Middle frontal gyrus (tissue), 1 donor: Measurements from ENCODE around the gene MAP3K20.
"Not testable (repeated sequence)": the region's sequence is repeated elsewhere in the genome, so short reads cannot be mapped to it uniquely, and the experiment has no call there.

Experiments used
- DNase-seq: peaks from one replicate; pipeline ENCODE4 v3.0.0-alpha.2; 2015; ENCODE audit warnings: low spot score; ENCODE audit errors: extremely low spot score

MAP3K20 gene

GRCh38 chr2:173230181-173230580 lies 154.5 kb downstream of the MAP3K20 start:
- no peak for DNase-seq

- DNase-seq = no peak
Observed at GRCh38 chr2:173231042-173231441, 155.4 kb downstream of the MAP3K20 start.

DNA sequence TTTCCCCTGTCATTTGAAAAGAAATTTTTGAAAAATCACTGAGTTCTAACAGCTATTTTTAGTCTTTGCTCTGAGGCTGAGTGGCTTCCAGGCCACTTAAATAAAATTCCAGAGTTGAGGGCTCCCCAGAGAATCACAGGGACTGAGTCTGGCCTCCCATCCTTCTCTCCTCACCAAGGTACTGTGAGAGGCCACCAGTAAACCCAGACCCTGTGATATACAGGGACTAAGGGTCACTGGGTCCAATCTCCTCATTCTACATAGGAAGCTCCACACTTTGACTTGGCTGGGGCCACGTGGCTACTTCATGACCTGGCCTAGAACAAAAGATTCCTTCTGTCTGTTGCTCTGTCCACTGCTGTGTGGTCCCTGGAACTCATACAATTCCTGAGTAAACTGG lies 155.8 kb downstream of the MAP3K20 start:
- no peak for DNase-seq

DNA sequence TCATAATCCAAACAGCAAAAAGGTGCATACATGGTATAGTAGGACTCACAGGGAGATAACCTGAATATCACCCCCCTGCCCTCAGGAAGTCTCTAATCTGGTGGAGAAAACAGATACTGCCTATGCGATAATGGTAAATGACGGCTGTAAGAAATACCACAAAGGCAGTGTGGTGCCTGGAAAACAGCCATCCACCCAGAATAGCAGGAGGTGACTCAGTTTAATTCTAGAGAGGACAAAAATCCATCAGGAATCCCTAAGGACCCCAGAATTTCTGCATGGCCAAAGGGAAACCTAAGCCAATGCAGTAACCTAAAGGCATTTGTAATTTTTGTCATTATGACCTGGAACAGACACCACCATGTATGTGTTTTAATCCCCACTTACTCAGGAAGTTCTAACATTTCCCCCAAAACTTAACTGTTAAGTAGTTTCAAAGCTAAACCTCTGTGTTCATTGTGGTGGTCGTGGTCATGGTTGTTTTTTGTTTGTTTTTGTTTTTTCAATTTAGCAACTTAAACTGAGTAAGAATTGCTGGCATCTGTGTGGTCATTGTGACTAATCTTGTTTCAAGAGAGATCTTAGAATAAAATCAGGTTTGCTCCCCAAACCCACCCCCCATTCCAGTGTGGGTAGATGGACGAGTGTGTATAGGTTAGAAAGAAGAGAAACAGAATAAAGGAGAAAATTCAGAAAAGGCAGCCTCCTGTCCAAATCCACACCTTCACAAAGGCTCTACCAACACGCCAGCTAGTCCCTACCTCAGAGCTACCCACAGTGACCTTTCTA lies 157.5 kb downstream of the MAP3K20 start:
- DNase-seq = no peak

GRCh38 chr2:173235947-173236803 lies 160.5 kb downstream of the MAP3K20 start:
- no peak for DNase-seq

- DNase-seq = no peak
Observed at GRCh38 chr2:173238385-173238784, 162.7 kb downstream of the MAP3K20 start.

GRCh38 chr2:173238831-173239230 lies 163.2 kb downstream of the MAP3K20 start:
- DNase-seq = no peak

DNA sequence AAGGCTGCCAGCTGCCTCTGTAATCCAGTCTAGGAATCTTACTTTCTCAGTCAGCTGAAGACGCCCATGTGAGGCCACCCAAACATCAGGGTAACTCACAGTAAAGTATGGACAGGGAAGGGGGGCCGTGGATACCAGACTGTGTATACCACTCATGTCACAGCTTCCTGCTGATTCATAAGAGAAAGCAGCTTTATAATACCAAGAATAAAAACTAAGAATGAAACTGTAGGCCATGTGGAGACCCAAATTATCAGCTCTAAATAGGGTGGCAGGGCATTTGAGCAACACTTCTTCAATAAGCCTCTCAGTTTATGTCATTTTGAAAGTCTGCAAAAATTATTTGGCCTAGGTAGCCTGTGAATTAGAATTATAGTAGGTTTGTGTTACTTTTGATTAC lies 164.0 kb downstream of the MAP3K20 start:
- DNase-seq = no peak

GRCh38 chr2:173240083-173240482 lies 164.4 kb downstream of the MAP3K20 start:
- DNase-seq = no peak

DNA sequence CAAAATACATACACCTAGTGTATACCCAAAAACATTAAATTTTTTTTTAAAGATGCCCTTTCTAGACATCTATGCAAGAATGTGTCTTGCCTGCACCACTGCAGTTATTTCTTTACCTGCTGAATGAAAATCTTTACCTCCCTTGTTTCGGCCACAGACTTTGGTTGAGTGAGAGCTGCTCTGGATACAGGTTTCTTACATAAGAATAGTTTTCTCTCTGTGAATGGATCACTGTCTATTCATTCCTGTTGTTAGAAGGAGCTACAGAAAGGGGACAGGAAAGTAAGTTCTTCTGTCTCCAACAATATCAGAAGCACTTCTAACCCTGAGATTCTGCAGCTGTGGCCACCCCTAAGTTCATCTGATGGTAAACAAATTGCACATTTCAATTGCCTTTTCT lies 166.0 kb downstream of the MAP3K20 start:
- DNase-seq = no peak

DNA sequence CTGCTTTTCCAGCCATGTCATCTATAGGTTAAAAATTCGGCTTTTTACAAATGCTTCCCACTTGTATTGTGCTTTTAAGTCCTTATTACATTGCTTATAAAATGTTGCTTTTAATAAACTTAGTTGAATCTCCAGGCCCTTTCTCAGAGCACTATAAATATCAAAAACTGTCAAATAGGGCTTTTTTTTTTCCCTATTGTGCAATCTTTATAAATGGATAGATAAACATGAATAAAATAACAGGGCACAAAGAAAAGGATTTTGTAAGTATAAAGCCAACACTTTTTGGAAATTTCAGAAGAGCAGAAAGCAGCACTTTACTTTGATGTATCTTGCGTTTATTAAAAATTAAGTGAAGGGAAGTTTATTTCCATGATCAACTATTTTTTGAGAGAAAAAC lies 171.5 kb downstream of the MAP3K20 start:
- DNase-seq = no peak

DNA sequence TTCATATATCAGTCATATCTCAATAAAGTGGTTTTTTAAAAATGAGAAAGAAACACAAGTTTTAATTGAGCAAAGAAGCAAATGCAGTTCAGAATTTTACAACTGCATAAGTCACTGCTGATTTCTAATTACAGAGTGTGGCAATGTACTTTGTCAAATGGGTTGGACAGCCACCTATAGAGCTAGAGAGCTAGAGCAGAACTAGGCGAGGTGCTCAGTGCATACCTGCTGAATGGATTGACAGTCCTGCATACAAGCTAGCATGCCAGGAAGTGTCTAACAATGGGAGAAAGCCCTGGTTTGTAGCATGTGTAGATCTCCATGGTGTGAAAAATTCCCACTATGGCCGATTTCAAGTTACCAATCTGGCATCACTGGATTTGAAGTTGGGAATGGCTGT lies 172.7 kb downstream of the MAP3K20 start:
- no peak for DNase-seq

DNA sequence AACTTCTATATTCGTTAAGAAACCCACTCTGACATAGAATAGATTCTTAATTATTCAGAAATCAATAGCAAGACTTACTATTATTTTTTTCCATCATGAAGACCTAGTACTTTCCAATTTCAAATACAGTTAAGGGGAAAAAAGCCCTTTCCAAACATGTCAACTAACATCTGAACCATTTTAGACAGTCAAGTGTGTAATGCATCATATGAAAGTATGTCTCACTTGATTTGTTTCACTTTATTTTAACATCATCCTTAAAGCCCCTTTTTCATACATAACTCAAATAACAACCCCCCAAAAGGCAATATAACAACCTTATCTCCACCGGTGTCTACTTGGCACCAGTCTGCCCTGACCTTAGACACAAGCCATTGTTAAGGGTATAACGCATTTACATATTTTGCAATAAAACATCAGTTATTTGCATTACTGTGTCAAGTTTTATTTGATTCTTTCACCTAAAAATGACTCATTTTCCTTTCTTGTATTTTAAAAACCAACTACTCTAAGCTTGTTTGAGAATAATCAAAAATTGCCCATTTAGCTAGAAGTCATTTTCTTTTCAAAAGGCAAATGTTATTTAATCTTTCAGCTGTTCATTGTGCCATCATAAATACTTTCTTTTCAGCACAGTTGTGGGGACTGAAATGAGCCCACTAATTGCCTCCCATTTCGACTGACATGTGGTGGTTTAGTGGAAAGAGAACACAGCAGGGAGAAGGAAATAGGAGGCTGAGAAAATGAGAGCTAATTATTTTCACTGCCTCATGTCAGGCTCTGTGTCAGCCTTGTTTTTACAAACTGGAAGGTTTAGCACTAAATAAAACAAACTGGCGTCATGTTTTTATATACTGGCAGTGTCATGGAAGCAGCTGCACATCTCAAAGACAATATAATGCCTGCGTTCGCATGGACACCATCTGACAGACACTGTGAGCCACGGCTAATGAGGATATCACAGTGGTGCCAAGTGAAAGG lies 174.3 kb downstream of the MAP3K20 start:
- DNase-seq = no peak

GRCh38 chr2:173251225-173251624 lies 175.6 kb downstream of the MAP3K20 start:
- DNase-seq = no peak

- no peak for DNase-seq
Observed at GRCh38 chr2:173252581-173252980, 176.9 kb downstream of the MAP3K20 start.

DNA sequence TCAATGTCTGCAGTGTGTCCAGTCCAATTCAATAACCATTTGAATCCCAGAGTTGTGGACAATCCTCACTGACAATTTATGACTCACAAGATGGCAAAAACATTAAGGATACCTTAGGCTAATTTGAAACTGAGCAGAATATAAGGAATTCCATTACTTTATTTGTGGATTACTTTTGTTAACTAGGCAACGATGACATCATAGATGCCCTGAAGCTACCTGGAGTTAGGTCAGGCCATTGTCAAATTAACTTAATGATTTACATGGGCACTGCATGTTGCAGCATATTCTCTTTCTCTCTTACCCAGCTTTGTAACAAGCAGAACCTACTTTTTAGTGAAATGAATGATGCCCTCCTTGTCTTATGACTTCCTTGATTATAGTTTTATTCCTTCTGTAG lies 179.0 kb downstream of the MAP3K20 start:
- DNase-seq = no peak

DNA sequence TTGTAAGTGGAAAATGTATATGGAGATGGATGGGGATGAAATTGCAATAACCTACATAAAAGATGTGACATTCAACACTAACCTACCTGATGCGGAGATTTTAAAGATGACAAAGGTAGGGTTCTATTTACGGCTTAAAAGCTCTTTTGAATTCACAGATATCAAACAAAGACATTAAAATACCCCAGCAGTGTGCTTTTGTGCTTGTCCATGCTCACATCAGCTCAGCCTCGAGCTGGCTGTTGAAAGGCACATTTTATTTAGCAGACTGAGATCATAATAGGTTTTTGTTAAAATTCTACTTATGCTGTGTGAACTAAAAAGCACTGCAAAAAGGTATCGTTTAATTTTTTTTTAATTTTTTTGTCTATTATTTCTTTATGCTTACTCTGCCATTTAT lies 183.1 kb downstream of the MAP3K20 start:
- no peak for DNase-seq

DNA sequence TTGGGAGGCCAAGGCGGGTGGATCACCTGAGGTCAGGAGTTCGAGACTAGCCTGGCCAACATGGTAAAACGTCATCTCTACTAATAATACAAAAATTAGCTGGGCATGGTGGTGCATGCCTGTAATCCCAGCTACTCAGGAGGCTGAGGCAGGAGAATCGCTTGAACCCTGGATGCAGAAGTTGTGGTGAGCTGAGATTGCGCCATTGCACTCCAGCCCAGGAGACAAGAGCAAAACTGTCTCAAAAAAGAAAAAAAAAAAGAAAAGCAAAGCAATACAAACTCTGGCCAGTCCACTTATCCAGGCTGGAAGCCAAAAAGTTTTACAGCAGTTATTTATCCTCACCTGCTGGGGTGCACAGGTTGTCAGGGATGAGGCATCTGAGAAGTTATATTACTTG lies 186.7 kb downstream of the MAP3K20 start:
- DNase-seq = not testable (repeated sequence)

GRCh38 chr2:173264151-173264550 lies 188.5 kb downstream of the MAP3K20 start:
- DNase-seq = no peak

- no peak for DNase-seq
Observed at GRCh38 chr2:173264603-173265366, 189.1 kb downstream of the MAP3K20 start.

GRCh38 chr2:173271135-173271534 lies 195.5 kb downstream of the MAP3K20 start:
- no peak for DNase-seq
